ENCODE measurements around the gene SMAP1. TPM values are rescaled to one million over a fixed set of nuclear protein-coding genes. Genes with fewer than 3 reads are reported as not detected.

SMAP1 gene
- total RNA-seq, 2 experiments from 2014 or later = 23.6 to 24.2 TPM

- H3K27ac Mint-ChIP-seq = peak overlapping the region; percentile 20
- POLR2A ChIA-PET = interaction anchor here (0.6 kb wide), 1 partner anchor 445 kb away, joined by 5 read pairs; no protein-coding TSS in a partner anchor
Measured at GRCh38 chr6:70684794-70685493, 17.3 kb downstream of the SMAP1 start.

GRCh38 chr6:70685494-70686180 is 18.0 kb downstream of the SMAP1 start:
- CTCF ChIA-PET = interaction anchor here (0.6 to 5.2 kb wide), 20 partner anchors 8 to 464 kb away, joined by 3 to 93 read pairs (median 6); partner anchors contain the start of gene SMAP1
- H3K4me1 Mint-ChIP-seq (ENCODE audit: low read depth) = peaks cover 47% of the 10 kb centered on the region

More at GRCh38 chr6:70684794-70685493, 17.3 kb downstream of the SMAP1 start:
- H3K4me1 Mint-ChIP-seq (ENCODE audit: low read depth) = peaks cover 48% of the 10 kb centered on the region
- DNase-seq = no peak
- no peak overlapping the region for H3K4me3 Mint-ChIP-seq
- intact Hi-C loops (cut with micrococcal nuclease) = loop anchor here (1.0 to 5.0 kb wide), 2 partner anchors 16 to 118 kb away; partner anchors contain the start of gene SDHAF4
- H3K27me3 Mint-ChIP-seq = no peaks in the 10 kb centered on the region
- H3K36me3 Mint-ChIP-seq = no peaks in the 10 kb centered on the region
- CTCF ChIA-PET = interaction anchor here (0.6 to 5.2 kb wide), 16 partner anchors 7 to 376 kb away, joined by 3 to 93 read pairs (median 4); partner anchors contain the start of gene SMAP1
- H3K9me3 Mint-ChIP-seq = no peaks in the 10 kb centered on the region

GRCh38 chr6:70686548-70687133 is 19.0 kb downstream of the SMAP1 start:
- Mint-ChIP-seq H3K4me1 (ENCODE audit: low read depth) (peaks cover 44% of the 10 kb centered on the region), H3K27me3 (no peaks in the 10 kb centered on the region), H3K4me3 (no peak overlapping the region), H3K36me3 (peaks cover 5% of the 10 kb centered on the region), H3K27ac (no peak overlapping the region), H3K9me3 (peaks cover 6% of the 10 kb centered on the region)
- no peak for DNase-seq
- ChIA-PET POLR2A (no interaction called here), CTCF (interaction anchor here (0.6 to 5.2 kb wide), 29 partner anchors 9 to 465 kb away, joined by 3 to 93 read pairs (median 5); partner anchors contain the start of genes SDHAF4 and SMAP1)
- intact Hi-C loops (cut with micrococcal nuclease) = loop anchor here (1.0 to 5.0 kb wide), 7 partner anchors 119 to 465 kb away; partner anchors contain the start of genes FAM135A and SDHAF4

More at GRCh38 chr6:70685494-70686180, 18.0 kb downstream of the SMAP1 start:
- Mint-ChIP-seq H3K36me3 (no peaks in the 10 kb centered on the region), H3K27ac (no peak overlapping the region), H3K4me3 (no peak overlapping the region), H3K9me3 (peaks cover under 1% of the 10 kb centered on the region), H3K27me3 (no peaks in the 10 kb centered on the region)
- intact Hi-C loops (cut with micrococcal nuclease) = loop anchor here (1.0 to 5.0 kb wide), 7 partner anchors 118 to 464 kb away; partner anchors contain the start of genes FAM135A and SDHAF4
- POLR2A ChIA-PET = no interaction called here
- no peak for DNase-seq

- DNase-seq = no peak
- intact Hi-C loops (cut with micrococcal nuclease) = no loop called here
- Mint-ChIP-seq H3K4me3 (no peak overlapping the region), H3K36me3 (peaks cover 5% of the 10 kb centered on the region), H3K9me3 (peaks cover 6% of the 10 kb centered on the region), H3K4me1 (ENCODE audit: low read depth) (peaks cover 52% of the 10 kb centered on the region), H3K27ac (no peak overlapping the region), H3K27me3 (no peaks in the 10 kb centered on the region)
- ChIA-PET CTCF (interaction anchor here (1.3 kb wide), 1 partner anchor 173 kb away, joined by 4 read pairs; no protein-coding TSS in a partner anchor), POLR2A (no interaction called here)
Measured at GRCh38 chr6:70693887-70694286, 26.2 kb downstream of the SMAP1 start.

GRCh38 chr6:70694371-70694770 is 26.7 kb downstream of the SMAP1 start:
- Mint-ChIP-seq H3K36me3 (peaks cover 5% of the 10 kb centered on the region), H3K4me3 (no peak overlapping the region), H3K27ac (no peak overlapping the region), H3K4me1 (ENCODE audit: low read depth) (peaks cover 53% of the 10 kb centered on the region), H3K27me3 (no peaks in the 10 kb centered on the region), H3K9me3 (peaks cover 6% of the 10 kb centered on the region)
- intact Hi-C loops (cut with micrococcal nuclease) = no loop called here
- POLR2A ChIA-PET = no interaction called here
- DNase-seq = no peak
- CTCF ChIA-PET = interaction anchor here (1.3 kb wide), 2 partner anchors 174 to 261 kb away, joined by 4 read pairs; no protein-coding TSS in a partner anchor

- H3K4me1 Mint-ChIP-seq (ENCODE audit: low read depth) = peaks cover 59% of the 10 kb centered on the region
- no peak overlapping the region for H3K27ac Mint-ChIP-seq
- no peak overlapping the region for H3K4me3 Mint-ChIP-seq
- H3K9me3 Mint-ChIP-seq = no peaks in the 10 kb centered on the region
- intact Hi-C loops (cut with micrococcal nuclease) = no loop called here
- peaks cover 7% of the 10 kb centered on the region for H3K36me3 Mint-ChIP-seq
- no peak for DNase-seq
- CTCF ChIA-PET = interaction anchor here (2.2 to 7.4 kb wide), 2 partner anchors 15 to 185 kb away, joined by 9 to 63 read pairs; no protein-coding TSS in a partner anchor
- no peaks in the 10 kb centered on the region for H3K27me3 Mint-ChIP-seq
- POLR2A ChIA-PET = no interaction called here
Measured at GRCh38 chr6:70700922-70701876, 33.5 kb downstream of the SMAP1 start.

GRCh38 chr6:70705772-70706171 is 38.1 kb downstream of the SMAP1 start:
- H3K27ac Mint-ChIP-seq = no peak overlapping the region
- H3K9me3 Mint-ChIP-seq = no peaks in the 10 kb centered on the region
- no peak for DNase-seq
- no peak overlapping the region for H3K4me3 Mint-ChIP-seq
- peaks cover 54% of the 10 kb centered on the region for H3K4me1 Mint-ChIP-seq (ENCODE audit: low read depth)
- ChIA-PET CTCF (interaction anchor here (0.6 to 7.4 kb wide), 4 partner anchors 10 to 250 kb away, joined by 3 to 63 read pairs (median 6); no protein-coding TSS in a partner anchor), POLR2A (no interaction called here)
- no peaks in the 10 kb centered on the region for H3K27me3 Mint-ChIP-seq
- H3K36me3 Mint-ChIP-seq = peaks cover 4% of the 10 kb centered on the region
- intact Hi-C loops (cut with micrococcal nuclease) = loop anchor here (1.0 to 5.0 kb wide), 5 partner anchors 37 to 307 kb away; no protein-coding TSS in a partner anchor

GRCh38 chr6:70706491-70707123 is 38.9 kb downstream of the SMAP1 start:
- Mint-ChIP-seq H3K4me1 (ENCODE audit: low read depth) (peaks cover 47% of the 10 kb centered on the region), H3K27me3 (no peaks in the 10 kb centered on the region), H3K36me3 (peaks cover 1% of the 10 kb centered on the region), H3K9me3 (no peaks in the 10 kb centered on the region), H3K27ac (no peak overlapping the region), H3K4me3 (no peak overlapping the region)
- CTCF ChIA-PET = interaction anchor here (0.7 to 6.0 kb wide), 26 partner anchors 8 to 307 kb away, joined by 3 to 152 read pairs (median 4); partner anchors contain the start of genes B3GAT2 and SDHAF4
- intact Hi-C loops (cut with micrococcal nuclease) = loop anchor here (1.0 to 5.0 kb wide), 5 partner anchors 36 to 306 kb away; no protein-coding TSS in a partner anchor
- POLR2A ChIA-PET = interaction anchor here (1.0 kb wide), 1 partner anchor 39 kb away, joined by 4 read pairs; the partner anchor contains the start of gene SMAP1
- DNase-seq = no peak

GRCh38 chr6:70707893-70708292 is 40.2 kb downstream of the SMAP1 start:
- H3K4me3 Mint-ChIP-seq = no peak overlapping the region
- no peak for DNase-seq
- H3K4me1 Mint-ChIP-seq (ENCODE audit: low read depth) = peaks cover 48% of the 10 kb centered on the region
- intact Hi-C loops (cut with micrococcal nuclease) = loop anchor here (2.0 to 5.0 kb wide), 4 partner anchors 15 to 305 kb away; no protein-coding TSS in a partner anchor
- peaks cover 1% of the 10 kb centered on the region for H3K36me3 Mint-ChIP-seq
- ChIA-PET POLR2A (interaction anchor here (1.0 kb wide), 1 partner anchor 40 kb away, joined by 4 read pairs; the partner anchor contains the start of gene SMAP1), CTCF (interaction anchor here (1.4 to 6.0 kb wide), 11 partner anchors 9 to 304 kb away, joined by 3 to 152 read pairs (median 6); partner anchors contain the start of genes B3GAT2 and SDHAF4)
- H3K27me3 Mint-ChIP-seq = no peaks in the 10 kb centered on the region
- peak overlapping the region; percentile 3 for H3K27ac Mint-ChIP-seq
- no peaks in the 10 kb centered on the region for H3K9me3 Mint-ChIP-seq

- H3K9me3 Mint-ChIP-seq = peaks cover 1% of the 10 kb centered on the region
- no peak overlapping the region for H3K27ac Mint-ChIP-seq
- no peak for DNase-seq
- POLR2A ChIA-PET = no interaction called here
- no peaks in the 10 kb centered on the region for H3K27me3 Mint-ChIP-seq
- H3K36me3 Mint-ChIP-seq = peaks cover 4% of the 10 kb centered on the region
- H3K4me3 Mint-ChIP-seq = no peak overlapping the region
- intact Hi-C loops (cut with micrococcal nuclease) = loop anchor here (2.0 to 5.0 kb wide), 3 partner anchors 14 to 89 kb away; no protein-coding TSS in a partner anchor
- peaks cover 53% of the 10 kb centered on the region for H3K4me1 Mint-ChIP-seq (ENCODE audit: low read depth)
- CTCF ChIA-PET = interaction anchor here (1.5 to 6.0 kb wide), 2 partner anchors 10 to 178 kb away, joined by 4 to 152 read pairs; no protein-coding TSS in a partner anchor
Measured at GRCh38 chr6:70708448-70708847, 40.8 kb downstream of the SMAP1 start.

Measured in activated CD4-positive, alpha-beta memory T cell treated with anti-CD3 and anti-CD28 coated beads for 36 hours (primary cell).